ENCODE data around the gene C1orf115.
A peak's percentile ranks its signal among the peaks of the same experiment; 100 is the strongest.
"Not testable (repeated sequence)": the region's sequence is repeated elsewhere in the genome, so short reads cannot be mapped to it uniquely, and the experiment has no call there.

C1orf115 gene

GRCh38 chr1:220708936-220709801 lies 19.0 kb downstream of the C1orf115 start:
- no peak for DNase-seq (ENCODE audit: low spot score)
- TF ChIP-seq, protein P1, sequence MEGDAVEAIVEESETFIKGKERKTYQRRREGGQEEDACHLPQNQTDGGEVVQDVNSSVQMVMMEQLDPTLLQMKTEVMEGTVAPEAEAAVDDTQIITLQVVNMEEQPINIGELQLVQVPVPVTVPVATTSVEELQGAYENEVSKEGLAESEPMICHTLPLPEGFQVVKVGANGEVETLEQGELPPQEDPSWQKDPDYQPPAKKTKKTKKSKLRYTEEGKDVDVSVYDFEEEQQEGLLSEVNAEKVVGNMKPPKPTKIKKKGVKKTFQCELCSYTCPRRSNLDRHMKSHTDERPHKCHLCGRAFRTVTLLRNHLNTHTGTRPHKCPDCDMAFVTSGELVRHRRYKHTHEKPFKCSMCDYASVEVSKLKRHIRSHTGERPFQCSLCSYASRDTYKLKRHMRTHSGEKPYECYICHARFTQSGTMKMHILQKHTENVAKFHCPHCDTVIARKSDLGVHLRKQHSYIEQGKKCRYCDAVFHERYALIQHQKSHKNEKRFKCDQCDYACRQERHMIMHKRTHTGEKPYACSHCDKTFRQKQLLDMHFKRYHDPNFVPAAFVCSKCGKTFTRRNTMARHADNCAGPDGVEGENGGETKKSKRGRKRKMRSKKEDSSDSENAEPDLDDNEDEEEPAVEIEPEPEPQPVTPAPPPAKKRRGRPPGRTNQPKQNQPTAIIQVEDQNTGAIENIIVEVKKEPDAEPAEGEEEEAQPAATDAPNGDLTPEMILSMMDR (IDR thresholded peaks at IDR 0.05; ENCODE audit: extremely low read depth, missing control alignments), result no peak

- TF ChIP-seq, protein P1 (IDR thresholded peaks at IDR 0.05; ENCODE audit: extremely low read depth, missing control alignments), result no peak
- DNase-seq (ENCODE audit: low spot score), result no peak
These were observed 20.2 kb downstream of the C1orf115 start for GRCh38 chr1:220710333-220710732.

DNA sequence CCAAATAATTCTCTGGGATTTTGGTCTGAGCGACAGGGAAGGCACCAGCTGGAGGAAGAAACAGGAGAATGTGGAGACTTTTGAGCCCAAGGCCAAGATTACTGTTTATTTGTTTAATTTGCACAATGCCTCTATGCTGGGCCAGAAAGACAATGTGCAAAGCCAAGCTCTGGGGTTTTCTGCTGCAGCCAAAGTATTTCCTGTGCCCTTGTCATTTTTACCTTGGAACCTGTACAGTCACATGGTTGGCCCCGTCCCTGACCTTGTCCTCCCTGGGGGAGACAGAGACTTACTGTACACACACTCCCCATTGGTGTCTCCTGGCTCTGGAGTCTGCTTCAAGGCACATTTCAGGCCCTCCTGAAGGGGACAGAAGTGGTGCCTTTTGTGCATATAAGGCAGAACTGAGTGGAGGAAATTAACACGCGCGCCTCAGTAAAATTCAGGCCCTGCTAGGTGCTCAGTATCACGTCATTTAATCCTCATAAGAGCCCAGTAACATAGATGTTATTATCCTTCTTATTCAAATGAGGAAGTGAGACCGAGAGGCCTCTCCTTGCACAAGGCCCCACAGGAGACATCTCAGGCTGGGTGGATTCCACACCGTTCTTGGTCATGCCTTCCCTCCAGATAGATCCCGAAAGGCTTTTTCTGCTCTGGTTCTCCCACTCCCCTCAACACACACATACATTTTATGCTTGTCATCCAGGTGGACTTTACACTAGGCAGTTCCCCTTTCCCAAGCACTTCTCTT lies 21.1 kb downstream of the C1orf115 start:
- TF ChIP-seq, protein P1 (IDR thresholded peaks at IDR 0.05; ENCODE audit: extremely low read depth, missing control alignments), result no peak
- peak; percentile 29 for DNase-seq (ENCODE audit: low spot score)

- DNase-seq (ENCODE audit: low spot score), result not testable (repeated sequence)
These were observed 25.8 kb downstream of the C1orf115 start for GRCh38 chr1:220715986-220716385.

DNA sequence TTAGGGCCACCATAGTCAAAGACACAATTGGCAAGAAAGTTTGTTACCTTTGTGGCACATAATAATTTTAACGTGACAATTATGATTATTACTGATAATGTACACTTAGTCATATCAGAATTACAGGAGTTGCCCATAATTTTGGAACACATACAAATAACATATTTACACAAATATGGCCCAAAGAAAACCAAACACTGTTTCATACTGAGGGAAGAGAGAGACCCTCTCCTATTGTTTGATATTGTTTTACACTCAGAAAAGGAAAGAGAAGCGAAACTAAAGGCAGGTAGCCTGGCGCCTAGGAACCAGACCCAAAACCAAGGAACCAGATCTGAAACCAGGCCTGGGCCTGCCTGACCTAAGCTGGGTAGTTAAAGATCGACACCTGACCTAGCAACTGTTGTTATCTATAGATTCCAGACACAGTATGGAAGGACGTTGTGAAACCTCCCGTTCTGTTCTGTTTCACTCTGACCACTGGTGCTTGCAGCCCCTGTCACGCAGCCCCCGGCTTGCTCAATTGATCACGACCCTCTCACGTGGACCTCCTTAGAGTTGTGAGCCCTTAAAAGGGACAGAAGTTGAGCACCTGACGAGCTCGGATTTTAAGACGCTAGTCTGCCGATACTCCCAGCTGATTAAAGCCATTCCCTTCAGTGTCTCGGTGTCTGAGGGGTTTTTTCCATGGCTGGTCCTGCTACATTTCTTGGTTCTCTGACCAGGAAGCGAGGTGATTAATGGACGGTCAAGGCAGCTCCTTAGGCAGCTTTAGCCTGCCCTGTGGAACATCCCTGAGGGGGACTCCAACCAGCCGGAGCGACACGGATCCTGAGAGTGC lies 27.9 kb downstream of the C1orf115 start:
- DNase-seq (ENCODE audit: low spot score), result no peak
- TF ChIP-seq, protein P1 (IDR thresholded peaks at IDR 0.05; ENCODE audit: extremely low read depth, missing control alignments), result no peak

- not testable (repeated sequence) for DNase-seq (ENCODE audit: low spot score)
These were observed 31.1 kb downstream of the C1orf115 start for GRCh38 chr1:220721266-220721665.

- TF ChIP-seq, protein P1 (IDR thresholded peaks at IDR 0.05; ENCODE audit: extremely low read depth, missing control alignments), result no peak
- no peak for DNase-seq (ENCODE audit: low spot score)
These were observed 36.5 kb downstream of the C1orf115 start for GRCh38 chr1:220726634-220727033.

DNA sequence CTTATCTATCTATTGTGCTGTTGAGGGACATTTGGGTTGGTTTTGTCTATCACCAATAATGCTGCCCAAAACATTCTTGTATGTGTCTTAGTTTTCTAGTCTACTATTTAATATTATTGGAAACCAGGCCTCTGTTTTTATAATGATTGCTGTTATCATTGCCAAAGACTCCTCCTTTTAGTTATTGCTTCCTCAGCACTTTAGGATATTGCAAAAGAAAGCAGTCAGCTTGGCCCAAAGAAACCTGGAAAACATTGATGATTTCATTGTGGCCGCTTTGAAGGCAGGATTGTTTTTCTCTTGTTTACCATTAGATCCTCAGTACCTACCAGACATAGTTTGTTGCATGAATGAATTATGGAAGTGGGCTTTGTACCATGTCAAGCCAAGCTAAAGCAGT lies 37.4 kb downstream of the C1orf115 start:
- TF ChIP-seq, protein P1 (IDR thresholded peaks at IDR 0.05; ENCODE audit: extremely low read depth, missing control alignments), result no peak
- DNase-seq (ENCODE audit: low spot score), result no peak

Measured in GM20000 (cell line).